NCI-H1930 (cell line): Measurements from ENCODE around the gene GPD2.

Source experiments
- DNase-seq, 2 experiments: peaks; one replicate each; lab custom pipeline; 2025; lab: John Stamatoyannopoulos, UW

Gene GPD2

GRCh38 chr2:156532989-156533388 lies 96.8 kb downstream of the GPD2 start:
- DNase-seq: no peak

- DNase-seq: no peak
These were observed 100.4 kb downstream of the GPD2 start for GRCh38 chr2:156536534-156536933.

- DNase-seq: no peak
These were observed 101.0 kb downstream of the GPD2 start for GRCh38 chr2:156537141-156537540.

- no peak for DNase-seq
These were observed 101.9 kb downstream of the GPD2 start for GRCh38 chr2:156538083-156538504.

GRCh38 chr2:156539086-156539860 lies 103.1 kb downstream of the GPD2 start:
- DNase-seq: no peak

GRCh38 chr2:156540706-156541105 lies 104.5 kb downstream of the GPD2 start:
- no peak for DNase-seq

GRCh38 chr2:156541229-156541628 lies 105.0 kb downstream of the GPD2 start:
- DNase-seq: no peak

- DNase-seq: no peak
These were observed 105.5 kb downstream of the GPD2 start for GRCh38 chr2:156541706-156542105.

GRCh38 chr2:156548413-156548812 lies 112.2 kb downstream of the GPD2 start:
- DNase-seq: no peak

GRCh38 chr2:156553714-156554442 lies 117.7 kb downstream of the GPD2 start:
- DNase-seq: no peak

- DNase-seq: no peak
These were observed 125.1 kb downstream of the GPD2 start for GRCh38 chr2:156561326-156561725.

GRCh38 chr2:156562124-156562523 lies 125.9 kb downstream of the GPD2 start:
- peak; percentile 21 to 54 for DNase-seq

- no peak for DNase-seq
These were observed 128.0 kb downstream of the GPD2 start for GRCh38 chr2:156563994-156564753.

- no peak for DNase-seq
These were observed 129.0 kb downstream of the GPD2 start for GRCh38 chr2:156565066-156565710.

GRCh38 chr2:156573710-156574109 lies 137.5 kb downstream of the GPD2 start:
- no peak for DNase-seq

- DNase-seq: no peak
These were observed 137.9 kb downstream of the GPD2 start for GRCh38 chr2:156574112-156574511.

GRCh38 chr2:156576005-156576404 lies 139.8 kb downstream of the GPD2 start:
- no peak for DNase-seq

GRCh38 chr2:156580501-156580900 lies 144.3 kb downstream of the GPD2 start:
- no peak for DNase-seq

- no peak for DNase-seq
These were observed 145.1 kb downstream of the GPD2 start for GRCh38 chr2:156581280-156581679.

GRCh38 chr2:156585457-156585856 lies 149.3 kb downstream of the GPD2 start:
- no peak for DNase-seq

GRCh38 chr2:156586621-156587020 lies 150.4 kb downstream of the GPD2 start:
- DNase-seq: no peak
